GM23338 (cell line): ENCODE data around the gene AMBP. TPM values are rescaled to one million over a fixed set of nuclear protein-coding genes. Genes with fewer than 3 reads are reported as not detected.

Source experiments
- ATAC-seq: fragments of 200-7000 bp; cut with Tn5 transposase; 3 replicates; pipeline ENCODE4 v1.9.1; 2020
- DNase-seq: peaks from one replicate; pipeline ENCODE4 v3.0.0-alpha.2; 2015; ENCODE audit warnings: low spot score
- H2AFZ ChIP-seq: fragments of 200-600 bp; sonication (generic); 2 replicates; pipeline ENCODE4 v1.8.0; 2016; ENCODE audit warnings: antibody characterized with exemption, mild to moderate bottlenecking, moderate library complexity
- H3F3A ChIP-seq: fragments of 200-600 bp; sonication (generic); replicated peaks from 2 replicates; pipeline ENCODE4 v1.8.0; 2017; ENCODE audit warnings: antibody characterized with exemption, mixed run types, low read depth
- H3K27ac ChIP-seq: fragments of 200-600 bp; sonication (generic); 2 replicates; pipeline ENCODE4 v1.6.1; 2016; ENCODE audit warnings: low read depth
- H3K27me3 ChIP-seq: fragments of 200-600 bp; sonication (generic); 2 replicates; pipeline ENCODE4 v1.8.0; 2016; ENCODE audit warnings: mild to moderate bottlenecking, mixed run types, moderate library complexity; ENCODE audit not compliant: insufficient read depth
- H3K36me3 ChIP-seq: fragments of 200-600 bp; sonication (generic); 2 replicates; pipeline ENCODE4 v1.8.0; 2016; ENCODE audit warnings: mild to moderate bottlenecking; ENCODE audit not compliant: insufficient read depth
- H3K4me1 ChIP-seq: fragments of 200-600 bp; sonication (generic); 2 replicates; pipeline ENCODE4 v1.8.0; 2016; ENCODE audit warnings: mild to moderate bottlenecking, moderate library complexity; ENCODE audit not compliant: insufficient read depth
- H3K4me2 ChIP-seq: fragments of 200-600 bp; sonication (generic); 2 replicates; pipeline ENCODE4 v1.7.1; 2017; ENCODE audit warnings: mixed run types
- H3K4me3 ChIP-seq: fragments of 200-600 bp; sonication (generic); 2 replicates; pipeline ENCODE4 v1.6.1; 2016; ENCODE audit warnings: mixed run types
- H3K79me2 ChIP-seq: fragments of 200-600 bp; sonication (generic); replicated peaks from 2 replicates; pipeline ENCODE4 v1.8.0; 2017; ENCODE audit warnings: mild to moderate bottlenecking; ENCODE audit not compliant: insufficient read depth
- H3K9me2 ChIP-seq: fragments of 200-600 bp; sonication (generic); 2 replicates; pipeline ENCODE4 v1.8.0; 2017; ENCODE audit not compliant: insufficient read depth
- H4K20me1 ChIP-seq: fragments of 200-600 bp; sonication (generic); replicated peaks from 2 replicates; pipeline ENCODE4 v1.8.0; 2017; ENCODE audit warnings: mild to moderate bottlenecking; ENCODE audit not compliant: insufficient read depth
- H3K27ac Mint-ChIP-seq: 2 replicates; pipeline ENCODE4 v1.8.0; 2020; ENCODE audit warnings: inconsistent platforms, mild to moderate bottlenecking, moderate library complexity, mixed read lengths
- H3K27me3 Mint-ChIP-seq: 3 replicates; pipeline ENCODE4 v1.8.0; 2022; ENCODE audit warnings: low read depth, mild to moderate bottlenecking, moderate library complexity, mixed read lengths, inconsistent platforms; ENCODE audit not compliant: insufficient read depth, poor library complexity
- H3K36me3 Mint-ChIP-seq: 3 replicates; pipeline ENCODE4 v1.8.0; 2021; ENCODE audit warnings: low read depth, mild to moderate bottlenecking, inconsistent platforms, moderate library complexity, mixed read lengths
- H3K4me1 Mint-ChIP-seq: 3 replicates; pipeline ENCODE4 v1.8.0; 2020; ENCODE audit warnings: mild to moderate bottlenecking, inconsistent platforms, mixed read lengths
- H3K4me3 Mint-ChIP-seq: 3 replicates; pipeline ENCODE4 v1.8.0; 2021; ENCODE audit warnings: moderate library complexity, mild to moderate bottlenecking, inconsistent platforms, mixed read lengths
- H3K9me3 Mint-ChIP-seq: 3 replicates; pipeline ENCODE4 v1.8.0; 2020; ENCODE audit warnings: moderate library complexity, mild to moderate bottlenecking, inconsistent platforms, mixed read lengths
- CREB1 ChIP-seq: fragments of 250-450 bp; sonication (Bioruptor Pico); IDR thresholded peaks from 2 replicates; pipeline ENCODE4 v1.5.0; 2020; ENCODE audit warnings: low read depth, mild to moderate bottlenecking, moderate library complexity
- CTCF ChIP-seq, 2 experiments: fragments of 200-600 bp in 1 of 2; sonication (generic) in 1 of 2; conservative IDR thresholded peaks; 2 replicates each; pipeline versions ENCODE4 v1.5.1 to v1.6.1; 2016 to 2017; ENCODE audit warnings: antibody characterized with exemption in 2 of 2, low read depth in 2 of 2, mild to moderate bottlenecking in 2 of 2, moderate library complexity in 1 of 2
- ETS1 ChIP-seq: IDR thresholded peaks from 2 replicates; pipeline ENCODE4 v1.6.1; 2016; ENCODE audit warnings: antibody characterized with exemption
- EZH2 ChIP-seq: fragments of 200-600 bp; sonication (generic); IDR thresholded peaks from one replicate; pipeline ENCODE4 v1.8.0; 2017; ENCODE audit warnings: antibody characterized with exemption, mild to moderate bottlenecking, low read depth; ENCODE audit not compliant: unreplicated experiment
- EZH2phosphoT487 ChIP-seq: fragments of 200-600 bp; sonication (generic); IDR thresholded peaks from one replicate; pipeline ENCODE4 v1.8.1; 2018; ENCODE audit warnings: antibody characterized with exemption; ENCODE audit not compliant: unreplicated experiment
- JUNB ChIP-seq: IDR thresholded peaks from one replicate; pipeline ENCODE4 v1.6.1; 2016; ENCODE audit warnings: antibody characterized with exemption; ENCODE audit not compliant: unreplicated experiment
- NANOG ChIP-seq: IDR thresholded peaks from 2 replicates; pipeline ENCODE4 v1.6.1; 2016; ENCODE audit warnings: antibody characterized with exemption, borderline replicate concordance
- POLR2AphosphoS5 ChIP-seq: IDR thresholded peaks from 2 replicates; pipeline ENCODE4 v1.6.1; 2016; ENCODE audit warnings: antibody characterized with exemption, low read depth
- REST ChIP-seq: IDR thresholded peaks from one replicate; pipeline ENCODE4 v1.6.1; 2018; ENCODE audit warnings: antibody characterized with exemption; ENCODE audit not compliant: unreplicated experiment
- STAT1 ChIP-seq: IDR thresholded peaks from one replicate; pipeline ENCODE4 v1.6.1; 2016; ENCODE audit warnings: antibody characterized with exemption; ENCODE audit not compliant: unreplicated experiment
- ZNF114 ChIP-seq: fragments of 250-450 bp; sonication (Bioruptor Pico); IDR thresholded peaks from 2 replicates; pipeline ENCODE4 v1.5.0; 2020; ENCODE audit warnings: mild to moderate bottlenecking, moderate library complexity
- ZNF331 ChIP-seq: fragments of 250-450 bp; sonication (Bioruptor Pico); IDR thresholded peaks from 2 replicates; pipeline ENCODE4 v1.5.0; 2020; ENCODE audit warnings: low read depth, mild to moderate bottlenecking, moderate library complexity
- ZNF462 ChIP-seq: fragments of 250-450 bp; sonication (Bioruptor Pico); IDR thresholded peaks from 2 replicates; pipeline ENCODE4 v1.5.0; 2020; ENCODE audit warnings: mild to moderate bottlenecking, moderate library complexity
- polyA plus RNA-seq: library from polyadenylated mRNA; unstranded; fragments of >200 nt; fragmentation: Nextera tagmentation; extraction: Ambion mirVana; gene quantifications from 2 replicates; pipeline ENCODE4 v1.2.1, GENCODE V29; 2016
- total RNA-seq: library from RNA; depleted of rRNA; stranded (reverse); fragments of >200 nt; shearing (Covaris generic); gene quantifications from 2 replicates; pipeline ENCODE4 v1.2.3, GENCODE V29; 2014

AMBP gene
- total and polyA plus RNA-seq, 2 experiments from 2014 or later = 1.3 to 2.0 TPM

GRCh38 chr9:114069476-114070187 lies 8.5 kb downstream of the AMBP start:
- Histone ChIP-seq H3K4me2 (no peak overlapping the region), H3K4me3 (no peak overlapping the region), H4K20me1 (no peaks in the 10 kb centered on the region), H2AFZ (no peak overlapping the region), H3K27me3 (no peaks in the 10 kb centered on the region), H3K9me2 (peaks cover 8% of the 10 kb centered on the region; the same call in 1 of the 2 replicates), H3K4me1 (no peaks in the 10 kb centered on the region), H3K27ac (no peak overlapping the region), H3F3A (no peaks in the 10 kb centered on the region), H3K79me2 (no peaks in the 10 kb centered on the region), H3K36me3 (no peaks in the 10 kb centered on the region)
- H3K9me3 Mint-ChIP-seq = no peaks in the 10 kb centered on the region
- H3K4me3 Mint-ChIP-seq = no peak overlapping the region
- H3K4me1 Mint-ChIP-seq = no peaks in the 10 kb centered on the region
- H3K27me3 Mint-ChIP-seq = no peaks in the 10 kb centered on the region
- H3K36me3 Mint-ChIP-seq = no peaks in the 10 kb centered on the region
- H3K27ac Mint-ChIP-seq = no peak overlapping the region
- TF ChIP-seq EZH2 (no peak), ZNF114 (no peak), JUNB (no peak), EZH2phosphoT487 (no peak), CTCF (conservative IDR thresholded peaks at IDR 0.05; ENCODE audit: low read depth in 2 of 2) (no peak), STAT1 (no peak), ZNF331 (CRISPR knock-in tag) (no peak), CREB1 (CRISPR knock-in tag) (no peak), NANOG (no peak), ZNF462 (no peak), REST (no peak), ETS1 (no peak), POLR2AphosphoS5 (no peak)
- DNase-seq (no peak), ATAC-seq (no peak)
